ENCODE results near the gene NLGN2.

NLGN2 gene

GRCh38 chr17:7392696-7393612 is 14.7 kb upstream of the NLGN2 start:
- no peak for DNase-seq (ENCODE audit: low read depth, low spot score)

DNA sequence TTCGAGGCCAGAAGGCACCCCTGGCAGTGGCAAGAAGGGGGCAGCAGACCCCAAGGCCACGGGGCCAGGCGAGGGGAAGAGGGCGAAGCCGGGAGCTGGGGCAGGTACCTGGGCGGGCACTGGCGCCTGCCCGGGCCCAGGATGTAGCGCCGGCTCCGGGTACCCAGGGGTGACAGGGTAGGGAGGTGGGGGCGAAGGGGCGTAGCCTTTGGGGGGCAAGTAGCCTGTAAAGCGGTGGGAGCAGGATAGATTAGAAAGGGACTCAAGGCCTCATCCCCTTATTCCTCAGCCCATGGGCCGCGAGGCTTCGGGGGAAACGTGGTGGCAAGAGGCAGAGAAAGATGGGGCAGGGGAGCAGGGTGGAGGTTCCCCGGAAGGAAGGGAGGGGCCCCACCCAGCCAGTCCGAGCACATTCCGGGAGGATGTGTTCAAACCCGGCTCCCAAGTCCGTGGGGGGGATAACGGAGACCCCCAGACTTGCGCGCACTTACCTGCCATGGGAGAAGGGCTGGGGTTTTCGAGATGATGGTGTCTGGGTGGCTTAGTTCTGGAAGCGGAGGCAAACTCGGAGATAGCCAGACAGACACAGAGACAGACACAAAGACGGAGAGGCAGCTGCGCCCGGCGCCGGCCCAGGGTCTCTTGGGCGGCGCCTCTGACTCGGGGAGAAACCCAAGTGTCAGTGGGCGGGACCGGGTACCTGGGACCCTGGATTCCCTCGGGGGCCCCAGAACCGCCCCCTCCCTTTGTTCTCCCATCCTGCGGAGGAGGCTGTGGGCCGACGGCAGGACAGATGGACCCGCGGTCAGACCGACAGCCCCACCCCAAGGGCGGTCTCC is 13.8 kb upstream of the NLGN2 start:
- no peak for DNase-seq (ENCODE audit: low read depth, low spot score)

DNA sequence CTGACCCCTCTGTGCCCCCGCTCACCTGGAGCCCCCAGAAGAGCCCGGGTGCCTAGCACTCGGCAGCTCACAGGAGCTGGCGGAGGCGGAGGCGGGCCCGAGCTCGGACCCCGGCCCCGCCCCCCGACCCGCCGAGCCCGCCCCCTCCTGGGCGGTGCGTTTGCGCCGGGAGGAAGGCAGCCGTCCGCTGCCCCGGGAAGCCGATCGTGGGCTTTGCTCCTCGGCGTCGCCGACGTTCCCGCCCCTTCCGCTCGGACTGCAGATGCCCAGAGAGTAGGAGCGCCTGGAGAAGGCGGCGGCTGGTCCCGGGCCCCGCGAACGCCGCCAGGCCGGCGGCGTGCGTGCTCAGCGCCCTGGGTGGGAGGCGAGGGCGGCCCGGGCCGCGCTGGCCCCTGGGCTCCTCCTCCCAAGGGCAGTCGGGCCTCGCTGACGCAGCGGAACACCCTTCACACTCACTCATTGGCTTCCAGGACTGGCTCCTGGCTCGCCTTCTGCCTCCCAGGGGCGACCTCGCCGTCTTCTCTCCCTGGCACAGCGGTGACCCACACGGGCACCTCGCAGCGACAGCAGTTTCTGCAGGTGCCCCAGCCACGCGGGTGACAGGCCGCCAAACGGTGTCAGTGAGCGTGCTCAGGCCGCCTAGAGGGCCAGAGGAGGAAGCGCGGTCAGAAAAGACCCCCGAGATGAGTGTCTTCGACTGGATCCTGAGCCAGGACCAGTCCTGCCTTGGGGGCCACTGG is 13.0 kb upstream of the NLGN2 start, which contains the start of gene PLSCR3:
Gene PLSCR3, minus strand, starts transcription at position 74 of the 740 bp plus-strand sequence. CDS start 415 bp downstream, outside the sequence.
- peak; percentile 52 for DNase-seq (ENCODE audit: low read depth, low spot score)

GRCh38 chr17:7396147-7396546 is 11.5 kb upstream of the NLGN2 start:
- DNase-seq (ENCODE audit: low read depth, low spot score): no peak

- no peak for DNase-seq (ENCODE audit: low read depth, low spot score)
These were observed 9.0 kb upstream of the NLGN2 start for GRCh38 chr17:7398612-7399011.

GRCh38 chr17:7403043-7403726 is 4.5 kb upstream of the NLGN2 start:
- DNase-seq (ENCODE audit: low read depth, low spot score): no peak

GRCh38 chr17:7403727-7403976 is 4.0 kb upstream of the NLGN2 start:
- no peak for DNase-seq (ENCODE audit: low read depth, low spot score)

DNA sequence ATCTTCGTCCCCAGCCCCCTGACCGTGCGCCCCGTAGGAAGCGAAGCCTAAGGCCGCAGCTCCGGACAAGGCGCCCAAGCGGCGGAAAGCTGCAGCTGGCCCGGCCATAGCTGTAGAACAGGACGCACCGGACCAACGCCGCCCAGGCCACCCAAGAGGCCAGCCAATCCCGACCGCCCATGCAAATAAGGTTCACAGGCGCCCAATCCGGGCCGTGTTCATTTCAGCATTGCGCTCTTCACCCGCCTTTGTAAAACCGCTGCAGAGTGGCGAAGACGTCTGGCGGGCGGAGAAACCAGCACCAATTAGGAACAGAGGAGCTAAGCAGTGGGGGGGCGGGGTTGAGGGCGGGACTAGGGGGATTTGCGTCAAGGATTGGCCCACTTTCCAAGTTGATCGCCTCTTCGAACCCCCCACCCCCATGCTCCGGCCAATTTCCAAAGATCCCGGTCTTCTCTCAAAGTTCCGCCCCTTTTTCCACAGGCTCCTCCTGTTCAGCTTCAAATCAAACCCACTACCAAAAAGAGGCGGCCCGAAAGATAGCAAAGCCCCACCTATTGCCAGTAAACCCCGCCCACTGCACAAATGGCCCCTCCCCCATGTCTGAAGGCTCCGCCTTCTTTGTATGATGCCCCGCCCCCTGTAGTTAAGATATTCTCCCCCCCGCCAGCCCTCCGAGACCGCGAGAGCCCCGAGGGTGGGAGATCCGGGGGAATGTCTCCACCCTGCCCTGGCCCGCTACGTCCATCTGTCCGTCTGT is 3.5 kb upstream of the NLGN2 start, which contains the start of gene TMEM256:
Gene TMEM256, minus strand, starts transcription at position 121 of the 760 bp plus-strand sequence. Its CDS starts 13 bp downstream, at position 108.
- DNase-seq (ENCODE audit: low read depth, low spot score): peak; percentile 99

GRCh38 chr17:7404737-7405349 is 2.8 kb upstream of the NLGN2 start:
- no peak for DNase-seq (ENCODE audit: low read depth, low spot score)

GRCh38 chr17:7405350-7406234 is 2.1 kb upstream of the NLGN2 start:
- no peak for DNase-seq (ENCODE audit: low read depth, low spot score)

DNA sequence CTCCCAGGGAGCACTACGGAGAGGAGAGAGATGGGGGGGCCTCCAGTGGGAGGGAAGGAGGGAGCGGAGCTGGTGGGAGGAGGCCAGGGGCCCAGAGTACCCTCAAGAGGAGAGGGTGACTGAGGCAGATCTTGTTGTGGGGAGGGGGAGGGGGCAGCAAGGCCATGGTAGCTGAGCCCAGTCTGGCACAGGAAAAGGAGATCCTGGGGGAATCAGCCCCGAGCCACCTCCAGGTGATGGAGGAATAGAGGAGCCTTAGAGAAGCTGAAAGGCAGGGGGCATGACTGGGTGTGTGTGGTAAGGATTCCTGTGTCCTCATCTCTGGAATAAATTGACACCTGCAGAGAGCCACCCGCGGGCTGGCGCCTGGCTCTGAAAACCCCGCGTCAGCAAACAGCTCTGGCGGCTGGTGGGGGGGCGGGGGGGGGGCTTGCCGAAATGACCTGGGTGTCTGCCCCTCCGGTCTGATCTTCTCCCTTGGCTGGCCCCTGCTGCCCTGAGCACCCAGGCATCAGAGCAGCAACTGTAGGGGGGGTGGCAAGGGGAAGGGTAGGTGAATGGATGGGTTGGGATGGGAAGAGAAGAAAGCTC is 1.3 kb upstream of the NLGN2 start:
- DNase-seq (ENCODE audit: low read depth, low spot score): no peak

- no peak for DNase-seq (ENCODE audit: low read depth, low spot score)
These were observed 563 bp upstream of the NLGN2 start for GRCh38 chr17:7407082-7407481.

- DNase-seq (ENCODE audit: low read depth, low spot score): no peak
These were observed 645 bp downstream of the NLGN2 start for GRCh38 chr17:7408252-7408727.

DNA sequence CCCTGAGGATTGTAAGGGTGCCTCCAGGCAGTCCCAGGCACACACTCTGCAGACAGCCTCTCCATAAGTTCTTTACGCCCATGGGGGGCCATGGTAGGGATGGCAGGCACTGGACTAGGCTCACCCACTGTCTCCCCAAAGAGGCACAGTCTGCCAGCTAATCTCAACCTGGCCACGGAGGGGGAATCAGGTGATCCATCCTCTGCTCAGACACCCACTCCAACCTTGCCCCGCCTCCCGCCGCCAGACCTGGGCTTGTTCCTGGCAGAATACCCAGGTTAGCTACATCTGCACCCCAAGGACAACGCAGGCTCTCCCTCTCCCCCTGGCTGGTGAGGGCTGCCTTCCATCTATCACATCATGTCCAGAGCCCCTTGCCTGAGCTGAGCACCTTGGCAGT is 1.2 kb downstream of the NLGN2 start:
- no peak for DNase-seq (ENCODE audit: low read depth, low spot score)

DNA sequence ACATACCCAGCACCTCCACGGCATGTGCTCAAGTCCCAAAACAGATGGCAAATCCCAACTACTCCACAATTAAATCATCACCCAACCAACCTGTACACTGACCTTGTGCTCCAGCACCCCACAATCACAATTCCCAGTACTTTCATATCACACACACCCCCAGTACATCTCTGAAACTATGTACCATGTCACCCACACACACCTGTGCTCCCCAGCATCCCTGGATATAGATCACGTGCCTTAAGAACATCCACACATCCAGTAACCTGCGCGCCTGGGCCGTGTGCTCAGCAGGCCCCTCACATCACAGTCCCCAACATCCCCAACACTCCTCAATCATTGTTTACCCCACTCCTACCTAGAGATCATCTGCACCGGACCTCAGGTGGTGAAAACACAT is 2.1 kb downstream of the NLGN2 start:
- DNase-seq (ENCODE audit: low read depth, low spot score): no peak

GRCh38 chr17:7410634-7411426 is 3.2 kb downstream of the NLGN2 start:
- no peak for DNase-seq (ENCODE audit: low read depth, low spot score)

GRCh38 chr17:7411427-7411750 is 3.7 kb downstream of the NLGN2 start:
- no peak for DNase-seq (ENCODE audit: low read depth, low spot score)
